ENCODE data around the gene NOPCHAP1.

DNA sequence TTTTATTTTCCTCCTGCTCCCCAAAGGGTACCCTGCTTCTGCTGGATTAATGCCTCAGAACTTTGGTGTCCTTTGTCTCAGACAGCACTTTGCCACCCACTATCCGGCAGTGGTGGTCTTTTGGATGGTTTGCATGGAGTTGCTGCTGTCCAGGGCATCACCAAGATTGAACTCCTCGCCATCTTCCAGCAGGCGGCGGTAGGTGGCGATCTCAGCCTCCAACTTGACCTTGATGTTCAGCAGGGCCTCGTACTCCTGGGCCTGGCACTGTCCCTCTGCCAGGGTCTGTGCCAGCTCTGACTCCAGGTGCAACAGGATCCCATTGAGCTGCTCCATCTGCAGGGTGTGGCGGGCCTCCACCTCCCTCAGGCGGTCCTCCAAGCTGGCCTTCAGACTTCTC is 9.4 kb upstream of the NOPCHAP1 start:
- TF ChIP-seq CTCF (IDR thresholded peaks at IDR 0.05 in 4 of 5, conservative IDR thresholded peaks at IDR 0.05 in 1 of 5) (no peak), POLR2A (IDR thresholded peaks at IDR 0.05) (no peak)
